ENCODE data around the gene NDE1. TPM values are rescaled to one million over a fixed set of nuclear protein-coding genes. Genes with fewer than 3 reads are reported as not detected.

The NDE1 gene
- total and polyA plus RNA-seq, 5 donors from 2014 or later, result 32.5 to 146 (median 43.1) TPM

DNA sequence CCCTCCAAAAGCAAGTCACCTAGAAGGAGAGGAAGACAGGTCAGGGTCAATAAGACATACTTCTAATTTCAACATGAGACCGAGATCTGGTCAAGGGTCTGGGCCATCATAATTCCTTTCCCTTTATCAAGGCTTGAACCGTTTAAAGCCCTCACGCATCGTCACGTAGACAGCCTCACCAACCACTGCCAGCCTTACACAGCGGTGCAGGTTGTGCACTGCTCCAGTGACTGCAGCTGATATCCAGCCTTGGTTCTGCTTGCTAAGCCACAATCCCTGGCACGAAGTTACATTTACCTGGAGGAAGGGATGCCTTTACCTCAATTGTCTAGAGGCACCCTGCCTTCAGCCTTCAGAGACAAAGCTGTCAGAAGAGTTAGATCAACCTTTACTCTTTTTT, 121.6 kb downstream of the NDE1 start:
- Mint-ChIP-seq H3K9me3 (peaks cover 0 to 4% (median 0%) of the 10 kb centered on the region in 7 donors), H3K4me3 (no peak overlapping the region), H3K27me3 (peaks cover 16% of the 10 kb centered on the region), H3K36me3 (no peaks in the 10 kb centered on the region), H3K4me1 (no peaks in the 10 kb centered on the region), H3K27ac (no peak overlapping the region)
- no peaks in the 10 kb centered on the region for H3K27me3 ChIP-seq (ENCODE audit: control insufficient read depth, insufficient read depth, low read length)
- no peaks in the 10 kb centered on the region for H3K9me3 ChIP-seq (ENCODE audit: control insufficient read depth in 2 of 2, low read length in 2 of 2)
- H3K36me3 ChIP-seq (ENCODE audit: control insufficient read depth, insufficient read depth, low read length), result no peaks in the 10 kb centered on the region
- H3K4me1 ChIP-seq (ENCODE audit: control insufficient read depth, insufficient read depth, low read length, poor library complexity, severe bottlenecking), result no peaks in the 10 kb centered on the region
- no peak overlapping the region for H3K4me3 ChIP-seq (ENCODE audit: low read depth, low read length)
- H3K27ac ChIP-seq (ENCODE audit: insufficient read depth, low read length, poor library complexity, severe bottlenecking), result no peak overlapping the region
- ATAC-seq (ENCODE audit: low read depth in 2 of 2), result no peak
- no peak for DNase-seq

DNA sequence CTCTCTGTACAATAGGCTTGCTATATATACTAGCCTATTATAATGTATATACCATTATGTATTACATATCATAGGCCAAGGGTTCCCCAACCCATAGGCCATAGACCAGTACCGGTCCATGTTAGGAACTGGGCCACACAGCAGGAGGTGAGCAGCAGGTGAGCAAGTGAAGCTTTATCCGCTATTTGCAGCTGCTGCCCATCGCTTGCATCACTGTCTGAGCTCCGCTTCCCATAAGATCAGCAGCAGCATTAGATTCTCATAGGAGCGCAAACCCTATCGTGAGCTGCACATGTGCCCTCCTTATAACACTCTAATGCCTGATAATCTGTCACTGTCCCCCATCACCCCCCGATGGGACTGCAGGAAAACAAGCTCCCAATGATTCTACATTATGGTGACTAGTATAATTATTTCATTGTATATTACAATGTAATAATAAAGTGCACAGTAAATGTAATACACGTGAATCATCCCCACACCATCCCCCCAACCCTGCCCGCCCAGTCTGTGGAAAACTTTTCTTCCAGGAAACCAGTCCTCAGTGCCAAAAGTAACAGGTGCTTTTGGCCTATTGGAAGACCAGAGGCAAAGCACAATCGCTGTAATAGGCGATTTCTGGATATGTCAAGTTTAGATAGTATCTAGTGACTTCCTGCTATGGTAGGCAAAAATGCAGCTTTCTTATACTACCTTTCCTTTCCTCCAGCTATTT, 122.7 kb downstream of the NDE1 start:
- H3K9me3 ChIP-seq (ENCODE audit: control insufficient read depth in 2 of 2, low read length in 2 of 2), result no peaks in the 10 kb centered on the region
- no peaks in the 10 kb centered on the region for H3K27me3 ChIP-seq (ENCODE audit: control insufficient read depth, insufficient read depth, low read length)
- DNase-seq (no peak), ATAC-seq (ENCODE audit: low read depth in 2 of 2) (no peak)
- H3K4me1 ChIP-seq (ENCODE audit: control insufficient read depth, insufficient read depth, low read length, poor library complexity, severe bottlenecking), result no peaks in the 10 kb centered on the region
- no peak overlapping the region for H3K4me3 ChIP-seq (ENCODE audit: low read depth, low read length)
- H3K36me3 ChIP-seq (ENCODE audit: control insufficient read depth, insufficient read depth, low read length), result no peaks in the 10 kb centered on the region
- H3K36me3 Mint-ChIP-seq, result no peaks in the 10 kb centered on the region
- H3K27ac ChIP-seq (ENCODE audit: insufficient read depth, low read length, poor library complexity, severe bottlenecking), result no peak overlapping the region
- H3K27me3 Mint-ChIP-seq, result peaks cover 16% of the 10 kb centered on the region
- H3K27ac Mint-ChIP-seq, result no peak overlapping the region
- peaks cover 0 to 4% (median 0%) of the 10 kb centered on the region in 7 donors for H3K9me3 Mint-ChIP-seq
- H3K4me1 Mint-ChIP-seq, result no peaks in the 10 kb centered on the region
- no peak overlapping the region for H3K4me3 Mint-ChIP-seq

DNA sequence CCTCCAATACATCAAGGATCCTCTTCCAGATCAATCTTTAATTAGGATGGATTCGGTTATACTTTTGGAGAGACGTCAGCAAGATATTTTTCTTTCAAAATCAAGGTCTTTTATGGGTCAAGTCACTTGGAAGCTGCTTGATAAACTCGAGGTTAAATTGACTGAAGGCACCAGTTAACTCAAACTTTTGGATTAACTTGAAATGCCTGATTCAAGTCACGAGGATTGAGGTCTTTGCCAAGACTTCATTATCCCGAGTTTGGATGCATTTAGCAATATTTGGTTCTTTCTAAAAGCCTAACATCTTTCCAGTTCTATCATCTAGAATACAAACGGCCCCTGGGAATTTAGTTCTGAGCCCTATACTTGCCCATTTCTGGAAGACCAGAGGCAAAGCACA, 123.9 kb downstream of the NDE1 start:
- no peaks in the 10 kb centered on the region for H3K4me1 Mint-ChIP-seq
- Histone ChIP-seq H3K27ac (ENCODE audit: insufficient read depth, low read length, poor library complexity, severe bottlenecking) (no peak overlapping the region), H3K9me3 (ENCODE audit: control insufficient read depth in 2 of 2, low read length in 2 of 2) (no peaks in the 10 kb centered on the region), H3K36me3 (ENCODE audit: control insufficient read depth, insufficient read depth, low read length) (no peaks in the 10 kb centered on the region), H3K27me3 (ENCODE audit: control insufficient read depth, insufficient read depth, low read length) (no peaks in the 10 kb centered on the region), H3K4me3 (ENCODE audit: low read depth, low read length) (no peak overlapping the region), H3K4me1 (ENCODE audit: control insufficient read depth, insufficient read depth, low read length, poor library complexity, severe bottlenecking) (no peaks in the 10 kb centered on the region)
- H3K27me3 Mint-ChIP-seq, result peaks cover 16% of the 10 kb centered on the region
- DNase-seq (no peak), ATAC-seq (ENCODE audit: low read depth in 2 of 2) (no peak)
- no peak overlapping the region for H3K27ac Mint-ChIP-seq
- no peaks in the 10 kb centered on the region for H3K36me3 Mint-ChIP-seq
- peaks cover 0 to 1% (median 0%) of the 10 kb centered on the region in 7 donors for H3K9me3 Mint-ChIP-seq
- no peak overlapping the region for H3K4me3 Mint-ChIP-seq

- Histone ChIP-seq H3K36me3 (ENCODE audit: control insufficient read depth, insufficient read depth, low read length) (no peaks in the 10 kb centered on the region), H3K27me3 (ENCODE audit: control insufficient read depth, insufficient read depth, low read length) (no peaks in the 10 kb centered on the region), H3K4me3 (ENCODE audit: low read depth, low read length) (no peak overlapping the region), H3K4me1 (ENCODE audit: control insufficient read depth, insufficient read depth, low read length, poor library complexity, severe bottlenecking) (no peaks in the 10 kb centered on the region), H3K9me3 (ENCODE audit: control insufficient read depth in 2 of 2, low read length in 2 of 2) (no peaks in the 10 kb centered on the region), H3K27ac (ENCODE audit: insufficient read depth, low read length, poor library complexity, severe bottlenecking) (no peak overlapping the region)
- H3K4me3 Mint-ChIP-seq, result no peak overlapping the region
- H3K27me3 Mint-ChIP-seq, result peaks cover 16% of the 10 kb centered on the region
- no peaks in the 10 kb centered on the region for H3K4me1 Mint-ChIP-seq
- DNase-seq (peak in 1 of 3 donors; percentile 4), ATAC-seq (ENCODE audit: low read depth in 2 of 2) (no peak)
- H3K9me3 Mint-ChIP-seq, result peaks cover 0 to 1% (median 0%) of the 10 kb centered on the region in 7 donors
- no peaks in the 10 kb centered on the region for H3K36me3 Mint-ChIP-seq
- no peak overlapping the region for H3K27ac Mint-ChIP-seq
These were observed 125.2 kb downstream of the NDE1 start for GRCh38 chr16:15775209-15775608.

DNA sequence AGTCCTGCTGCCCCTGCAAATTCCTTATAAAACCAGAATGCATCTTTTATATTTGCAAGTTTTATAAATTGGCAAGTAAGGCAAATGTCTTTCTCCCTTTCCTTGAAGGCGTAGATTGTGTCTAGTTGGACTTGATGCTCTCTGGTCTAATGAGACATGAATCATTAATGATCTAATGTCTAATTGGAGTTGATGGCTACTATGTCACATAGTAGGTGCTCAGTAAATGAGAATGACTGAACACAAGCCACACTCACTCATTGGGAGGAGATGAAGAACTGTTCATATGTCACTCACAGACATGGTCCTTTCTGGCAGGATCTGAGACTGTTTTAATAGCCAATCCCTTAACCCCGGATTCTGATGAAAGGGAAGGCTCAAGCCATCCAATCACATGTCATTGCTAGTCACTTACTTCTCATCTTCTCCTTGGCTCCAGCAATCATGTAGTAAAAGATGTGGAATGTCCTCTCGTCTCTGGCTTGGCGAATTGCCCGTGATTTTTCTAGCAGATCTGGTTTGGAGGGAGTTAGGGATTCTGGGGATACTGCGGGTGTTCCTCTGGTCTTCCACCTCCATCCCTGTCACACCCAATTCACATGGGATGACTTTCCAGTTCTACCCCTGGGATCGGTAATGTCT, 125.7 kb downstream of the NDE1 start:
- Histone ChIP-seq H3K4me1 (ENCODE audit: control insufficient read depth, insufficient read depth, low read length, poor library complexity, severe bottlenecking) (no peaks in the 10 kb centered on the region), H3K9me3 (ENCODE audit: control insufficient read depth in 2 of 2, low read length in 2 of 2) (no peaks in the 10 kb centered on the region), H3K27ac (ENCODE audit: insufficient read depth, low read length, poor library complexity, severe bottlenecking) (no peak overlapping the region), H3K36me3 (ENCODE audit: control insufficient read depth, insufficient read depth, low read length) (no peaks in the 10 kb centered on the region), H3K27me3 (ENCODE audit: control insufficient read depth, insufficient read depth, low read length) (no peaks in the 10 kb centered on the region), H3K4me3 (ENCODE audit: low read depth, low read length) (no peak overlapping the region)
- ATAC-seq (ENCODE audit: low read depth in 2 of 2), result no peak
- no peaks in the 10 kb centered on the region for H3K9me3 Mint-ChIP-seq
- DNase-seq, result no peak
- H3K27ac Mint-ChIP-seq, result no peak overlapping the region
- H3K27me3 Mint-ChIP-seq, result peaks cover 16% of the 10 kb centered on the region
- no peaks in the 10 kb centered on the region for H3K4me1 Mint-ChIP-seq
- H3K4me3 Mint-ChIP-seq, result no peak overlapping the region
- H3K36me3 Mint-ChIP-seq, result no peaks in the 10 kb centered on the region

Other genes with a start within 250 kb of the NDE1 start
- 3.4 TPM for gene BMERB1, start 215.7 kb upstream of the NDE1 start, total RNA-seq
- gene BMERB1, start 215.7 kb upstream of the NDE1 start, polyA plus RNA-seq, result 1 to 10 TPM; 2.2 to 4.2 (median 3.3) TPM
- 208 TPM for gene MARF1, start 7.1 kb upstream of the NDE1 start, total RNA-seq
- gene MARF1, start 7.1 kb upstream of the NDE1 start, polyA plus RNA-seq, result 10 to 100 TPM; 13.7 to 21.6 (median 17.0) TPM
- not detected for gene MYH11, start 206.8 kb downstream of the NDE1 start, total RNA-seq
- gene MYH11, start 206.8 kb downstream of the NDE1 start, polyA plus RNA-seq, result under 1 TPM; 0.15 to 0.67 (median 0.43) TPM
- gene CEP20, start 238.4 kb downstream of the NDE1 start, total RNA-seq, result 14.8 TPM
- gene CEP20, start 238.4 kb downstream of the NDE1 start, polyA plus RNA-seq, result 10 to 100 TPM; 29.0 to 33.5 (median 31.6) TPM